ENCODE results near the gene ELK1. TPM values are rescaled to one million over a fixed set of nuclear protein-coding genes. Genes with fewer than 3 reads are reported as not detected.

ELK1 gene
- polyA plus RNA-seq, 1 donor (not counting 4 experiments of a cell fraction or from before 2014, with no cell fraction given): 12.9 TPM

DNA sequence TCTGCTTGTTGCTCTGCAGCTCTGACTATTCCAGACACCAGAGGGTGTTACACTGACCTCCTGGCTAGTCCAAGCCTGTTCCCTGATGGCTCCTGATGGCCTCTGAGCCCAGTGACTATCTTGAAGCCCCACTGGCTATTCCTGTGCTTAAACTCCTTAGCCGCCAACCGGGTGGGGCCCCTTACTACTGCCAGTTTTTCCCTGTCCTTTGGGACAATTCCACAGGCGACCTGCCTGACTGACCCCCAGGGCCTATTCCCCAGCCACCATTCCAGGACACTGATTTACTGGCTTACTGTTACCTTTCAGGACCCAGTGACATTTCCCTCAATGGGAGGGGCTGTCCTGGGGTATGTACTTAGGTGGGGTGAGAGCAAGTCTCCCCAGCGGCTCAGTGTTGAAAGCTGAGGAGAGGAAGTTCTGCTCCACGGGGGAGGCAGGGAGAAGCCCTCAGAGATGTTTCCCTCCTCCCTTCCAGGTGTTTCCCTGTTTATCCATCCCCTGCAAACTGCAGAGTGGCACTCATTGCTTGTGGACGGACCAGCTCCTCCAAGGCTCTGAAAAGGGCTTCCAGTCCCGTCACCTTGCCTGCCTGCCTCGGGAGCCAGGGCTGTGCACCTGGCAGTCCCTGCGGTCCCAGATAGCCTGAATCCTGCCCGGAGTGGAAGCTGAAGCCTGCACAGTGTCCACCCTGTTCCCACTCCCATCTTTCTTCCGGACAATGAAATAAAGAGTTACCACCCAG lies 64.1 kb downstream of the ELK1 start:
- H4K20me1 ChIP-seq (ENCODE audit: control insufficient read depth, extremely low read depth, insufficient read depth, low read length): no peaks in the 10 kb centered on the region
- no peak overlapping the region for H3K27ac ChIP-seq (ENCODE audit: control insufficient read depth, insufficient read depth, low read length)
- H3K9ac ChIP-seq (ENCODE audit: control insufficient read depth, extremely low read depth, insufficient read depth, low read length): no peak overlapping the region
- H3K4me1 ChIP-seq (ENCODE audit: control insufficient read depth, extremely low read depth, insufficient read depth, low read length): peaks cover 6% of the 10 kb centered on the region
- no peaks in the 10 kb centered on the region for H3K9me3 ChIP-seq (ENCODE audit: control insufficient read depth, low read depth, low read length)
- H3K27me3 ChIP-seq (ENCODE audit: control insufficient read depth, extremely low read depth, insufficient read depth, low read length): no peaks in the 10 kb centered on the region
- no peaks in the 10 kb centered on the region for H3K79me2 ChIP-seq (ENCODE audit: control insufficient read depth, insufficient read depth, low read length)
- no peak for FAIRE-seq
- dilution Hi-C loops (cut with MboI; ENCODE audit: extremely low pct_ligation_motif_present, low sequenced_read_pairs): no loop called here
- TF ChIP-seq EZH2 (IDR thresholded peaks at IDR 0.05; ENCODE audit: low read length): no peak
- TF ChIP-seq, protein P1, sequence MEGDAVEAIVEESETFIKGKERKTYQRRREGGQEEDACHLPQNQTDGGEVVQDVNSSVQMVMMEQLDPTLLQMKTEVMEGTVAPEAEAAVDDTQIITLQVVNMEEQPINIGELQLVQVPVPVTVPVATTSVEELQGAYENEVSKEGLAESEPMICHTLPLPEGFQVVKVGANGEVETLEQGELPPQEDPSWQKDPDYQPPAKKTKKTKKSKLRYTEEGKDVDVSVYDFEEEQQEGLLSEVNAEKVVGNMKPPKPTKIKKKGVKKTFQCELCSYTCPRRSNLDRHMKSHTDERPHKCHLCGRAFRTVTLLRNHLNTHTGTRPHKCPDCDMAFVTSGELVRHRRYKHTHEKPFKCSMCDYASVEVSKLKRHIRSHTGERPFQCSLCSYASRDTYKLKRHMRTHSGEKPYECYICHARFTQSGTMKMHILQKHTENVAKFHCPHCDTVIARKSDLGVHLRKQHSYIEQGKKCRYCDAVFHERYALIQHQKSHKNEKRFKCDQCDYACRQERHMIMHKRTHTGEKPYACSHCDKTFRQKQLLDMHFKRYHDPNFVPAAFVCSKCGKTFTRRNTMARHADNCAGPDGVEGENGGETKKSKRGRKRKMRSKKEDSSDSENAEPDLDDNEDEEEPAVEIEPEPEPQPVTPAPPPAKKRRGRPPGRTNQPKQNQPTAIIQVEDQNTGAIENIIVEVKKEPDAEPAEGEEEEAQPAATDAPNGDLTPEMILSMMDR (optimal IDR thresholded peaks at IDR 0.05 in 1 of 3, IDR thresholded peaks at IDR 0.05 in 1 of 3, conservative IDR thresholded peaks at IDR 0.05 in 1 of 3; ENCODE audit: extremely low read depth in 1 of 3, insufficient read depth in 2 of 3, low read length in 3 of 3): no peak
- no peak for DNase-seq (ENCODE audit: low read depth, low spot score)
- H3K4me3 ChIP-seq (ENCODE audit: control insufficient read depth in 2 of 3, extremely low read depth in 1 of 3, insufficient read depth in 2 of 3, low read depth in 1 of 3, low read length in 3 of 3): no peak overlapping the region
- no peak overlapping the region for H3K4me2 ChIP-seq (ENCODE audit: control insufficient read depth, extremely low read depth, insufficient read depth, low read depth, low read length)
- H2AFZ ChIP-seq (ENCODE audit: control insufficient read depth, low read length): no peak overlapping the region
- no peaks in the 10 kb centered on the region for H3K9me1 ChIP-seq (ENCODE audit: control insufficient read depth, extremely low read depth, insufficient read depth, low read length)
- peaks cover 0 to 10% of the 10 kb centered on the region in 2 experiments for H3K36me3 ChIP-seq (ENCODE audit: control insufficient read depth in 2 of 2, extremely low read depth in 1 of 2, insufficient read depth in 2 of 2, low read length in 2 of 2)

Small RNA genes lying within 50 kb of the gene (small RNA-seq; reads per million reads assigned to genes)
- gene MIR4769 (ENCODE audit: insufficient read length in 3 of 3, low read depth in 3 of 3, low replicate concordance in 1 of 3): 0 reads per million in 3 experiments

Other genes with a start within 250 kb of the ELK1 start
- 4.2 to 5.0 TPM (median 4.2 TPM) in 3 replicates for gene ZNF41, start 167.3 kb downstream of the ELK1 start, polyA plus RNA-seq
- 21.3 to 40.5 TPM (median 22.4 TPM) in 3 replicates for gene ARAF, start 89.4 kb downstream of the ELK1 start, polyA plus RNA-seq
- gene TIMP1, start 68.1 kb downstream of the ELK1 start, polyA plus RNA-seq: 151 to 328 TPM (median 162 TPM) in 3 replicates
- 0.07 to 0.36 TPM in 2 of 3 replicates, not detected in the other for gene SYN1, start 30.7 kb downstream of the ELK1 start, polyA plus RNA-seq
- gene CFP, start 20.6 kb downstream of the ELK1 start, polyA plus RNA-seq: 0.03 to 0.04 TPM in 2 of 3 replicates, not detected in the other
- gene UXT, start 8.6 kb upstream of the ELK1 start, polyA plus RNA-seq: 87.4 to 102 TPM (median 93.1 TPM) in 3 replicates
- 3.8 to 5.0 TPM (median 5.0 TPM) in 3 replicates for gene ZNF81, start 186.3 kb upstream of the ELK1 start, polyA plus RNA-seq